Endothelial cell of umbilical vein (primary cell): ENCODE measurements around the gene EIF3D.

Experiments
- CTCF ChIP-seq, 2 donors: IDR thresholded peaks; 1 replicate in 1 of 2; 2 replicates in 1 of 2; pipeline ENCODE4 v1.5.1; 2011; ENCODE audit warnings: low read length in 2 of 2, mild to moderate bottlenecking in 2 of 2, moderate library complexity in 2 of 2, control low read depth in 1 of 2, inconsistent platforms in 1 of 2, low read depth in 1 of 2; ENCODE audit not compliant: insufficient read depth in 1 of 2; ENCODE audit errors: extremely low read depth in 1 of 2
- JUN ChIP-seq: IDR thresholded peaks from 2 replicates; pipeline ENCODE4 v1.6.1; 2011; ENCODE audit warnings: borderline replicate concordance, low read depth; ENCODE audit not compliant: insufficient read length, insufficient read depth
- POLR2AphosphoS5 ChIP-seq: IDR thresholded peaks from 2 replicates; pipeline ENCODE4 v1.6.1; 2012; ENCODE audit warnings: low read depth, mild to moderate bottlenecking, control low read depth, low read length, moderate library complexity; ENCODE audit not compliant: insufficient read depth

GRCh38 chr22:36514766-36515165 lies 14.2 kb downstream of the EIF3D start:
- TF ChIP-seq CTCF (IDR thresholded peaks at IDR 0.05; ENCODE audit: extremely low read depth in 1 of 2, insufficient read depth in 1 of 2, low read depth in 1 of 2, low read length in 2 of 2) = no peak
- TF ChIP-seq POLR2AphosphoS5 = no peak
- no peak for TF ChIP-seq JUN
